Lower leg skin (tissue), 4 donors: ENCODE measurements around the gene PFKFB1. TPM values are rescaled to one million over a fixed set of nuclear protein-coding genes. Genes with fewer than 3 reads are reported as not detected.

ENCODE experiments used
- DNase-seq, 2 donors: peaks; one replicate each; pipeline ENCODE4 v3.0.0-alpha.2; 2019; ENCODE audit warnings: low spot score in 2 of 2
- H3K4me3 ChIP-seq: fragments of 200-600 bp; sonication (generic); 2 replicates; pipeline ENCODE4 v1.5.1; 2017; ENCODE audit warnings: mild to moderate bottlenecking, low read depth; ENCODE audit not compliant: poor library complexity, severe bottlenecking
- CTCF ChIP-seq, 3 donors: fragments of 450-650 bp; IDR thresholded peaks; one replicate each; pipeline ENCODE4 v1.5.1; 2016; ENCODE audit warnings: antibody characterized with exemption in 3 of 3, mild to moderate bottlenecking in 3 of 3, moderate library complexity in 2 of 3
- POLR2A ChIP-seq, 2 donors: fragments of 450-650 bp; IDR thresholded peaks; one replicate each; pipeline ENCODE4 v1.6.1; 2016 to 2017; ENCODE audit warnings: antibody characterized with exemption in 2 of 2, mild to moderate bottlenecking in 1 of 2, moderate library complexity in 1 of 2
- WGBS, 2 donors: methylation state at CpG; one replicate each; pipeline ENCODE4 v1.1.5; 2018; 5-methylcytosine and 5-hydroxymethylcytosine counted together
- intact Hi-C: fragments of 100-400 bp; cut with DNase I; formaldehyde crosslinking; loops from one replicate; pipeline ENCODE4 v1.15.0; 2023; ENCODE audit warnings: low total_unique reads
- total RNA-seq, 4 donors: library from RNA; depleted of rRNA; stranded (reverse); fragments of >200 nt; gene quantifications; one replicate each; pipeline ENCODE4 v1.1.0, GENCODE V29; 2016

PFKFB1 gene
- total RNA-seq, 4 donors from 2014 or later: 0.19 to 0.52 (median 0.42) TPM; not detected in 1

DNA sequence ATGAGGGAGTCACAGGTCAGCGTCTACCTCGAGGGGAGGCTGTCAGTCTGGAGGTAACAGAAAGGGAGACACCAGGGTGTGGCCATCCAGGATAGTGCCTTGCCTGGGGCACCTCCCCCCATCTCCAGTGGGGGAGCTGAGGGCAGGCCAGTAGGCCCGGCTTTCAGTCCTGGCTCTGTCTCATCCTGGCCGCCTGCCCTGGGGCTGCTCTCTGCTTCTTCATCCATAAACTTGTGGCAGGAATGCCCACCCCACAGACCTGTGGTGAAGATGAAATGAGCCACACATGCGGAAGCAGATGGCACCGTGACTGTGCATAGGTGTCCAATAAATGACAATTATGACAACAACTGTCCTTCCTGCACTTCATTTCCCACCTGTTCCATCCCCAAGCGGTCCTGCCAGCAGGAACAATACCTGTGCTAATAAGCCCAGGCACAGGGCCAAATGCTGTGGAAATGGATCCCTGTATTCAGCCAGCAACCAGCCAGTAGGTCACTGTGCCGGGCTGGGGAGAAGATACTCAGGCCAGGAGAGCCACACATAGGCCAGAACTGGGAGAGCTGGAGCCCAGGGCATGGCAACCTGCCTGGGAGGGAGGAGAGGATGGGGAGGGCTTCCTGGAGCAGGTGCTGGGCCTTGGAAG is 43.1 kb downstream of the PFKFB1 start:
- DNase-seq: no peak
- H3K4me3 ChIP-seq: no peak overlapping the region
- 67 to 78% methylated on average over 5 to 7 of the region's 8 CpGs for WGBS, 2 donors
- TF ChIP-seq CTCF (IDR thresholded peaks at IDR 0.05): no peak
- no peak for TF ChIP-seq POLR2A (IDR thresholded peaks at IDR 0.05)
- intact Hi-C loops: no loop called here

GRCh38 chrX:54945224-54945623 is 48.8 kb downstream of the PFKFB1 start:
- intact Hi-C loops: no loop called here
- no peak for TF ChIP-seq CTCF (IDR thresholded peaks at IDR 0.05)
- no peak for TF ChIP-seq POLR2A (IDR thresholded peaks at IDR 0.05)
- no peak overlapping the region for H3K4me3 ChIP-seq
- no peak for DNase-seq
- 82 to 85% methylated on average over 6 of the region's 6 CpGs for WGBS, 2 donors

GRCh38 chrX:54944816-54945215 is 49.2 kb downstream of the PFKFB1 start:
- H3K4me3 ChIP-seq: no peak overlapping the region
- intact Hi-C loops: no loop called here
- no peak for TF ChIP-seq POLR2A (IDR thresholded peaks at IDR 0.05)
- no peak for TF ChIP-seq CTCF (IDR thresholded peaks at IDR 0.05)
- DNase-seq: no peak

DNA sequence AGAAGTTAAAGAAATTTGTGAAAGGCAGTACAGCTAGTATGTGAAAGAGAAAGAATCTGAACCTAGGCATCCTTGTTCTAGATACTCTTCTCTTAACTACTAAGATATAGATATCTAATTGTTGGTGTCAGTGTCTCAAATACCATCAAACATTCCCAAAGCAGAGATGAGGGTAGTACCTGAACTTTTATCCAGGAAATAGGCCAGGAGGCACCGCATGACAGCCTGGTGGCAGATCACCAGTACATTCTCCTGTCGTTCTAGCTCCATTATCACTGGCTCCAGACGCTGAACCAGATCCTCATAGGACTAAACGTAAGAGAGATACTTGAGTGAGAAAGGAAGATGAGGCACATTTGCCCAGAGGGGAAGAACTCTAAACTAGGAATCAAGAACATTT is 56.6 kb downstream of the PFKFB1 start:
- intact Hi-C loops: no loop called here
- DNase-seq: no peak
- WGBS, 2 donors: 74 to 97% methylated on average over 4 of the region's 4 CpGs
- TF ChIP-seq POLR2A (IDR thresholded peaks at IDR 0.05) (no peak), CTCF (IDR thresholded peaks at IDR 0.05) (no peak)
- H3K4me3 ChIP-seq: no peak overlapping the region

- no peak for DNase-seq
- intact Hi-C loops: no loop called here
Measured at GRCh38 chrX:54935306-54935705, 58.7 kb downstream of the PFKFB1 start.

More at GRCh38 chrX:54935306-54935705, 58.7 kb downstream of the PFKFB1 start:
- TF ChIP-seq CTCF (IDR thresholded peaks at IDR 0.05) (no peak), POLR2A (IDR thresholded peaks at IDR 0.05) (no peak)
- no peak overlapping the region for H3K4me3 ChIP-seq
- WGBS, 2 donors: 71 to 89% methylated on average over 3 to 4 of the region's 4 CpGs
